GM23338 (cell line): ENCODE results near the gene KRTAP19-7. TPM values are rescaled to one million over a fixed set of nuclear protein-coding genes. Genes with fewer than 3 reads are reported as not detected.

Experiments used
- ATAC-seq: fragments of 200-7000 bp; cut with Tn5 transposase; 3 replicates; pipeline ENCODE4 v1.9.1; 2020
- DNase-seq: peaks from one replicate; pipeline ENCODE4 v3.0.0-alpha.2; 2015; ENCODE audit warnings: low spot score
- H2AFZ ChIP-seq: fragments of 200-600 bp; sonication (generic); 2 replicates; pipeline ENCODE4 v1.8.0; 2016; ENCODE audit warnings: antibody characterized with exemption, mild to moderate bottlenecking, moderate library complexity
- H3F3A ChIP-seq: fragments of 200-600 bp; sonication (generic); replicated peaks from 2 replicates; pipeline ENCODE4 v1.8.0; 2017; ENCODE audit warnings: antibody characterized with exemption, mixed run types, low read depth
- H3K27ac ChIP-seq: fragments of 200-600 bp; sonication (generic); 2 replicates; pipeline ENCODE4 v1.6.1; 2016; ENCODE audit warnings: low read depth
- H3K27me3 ChIP-seq: fragments of 200-600 bp; sonication (generic); 2 replicates; pipeline ENCODE4 v1.8.0; 2016; ENCODE audit warnings: mild to moderate bottlenecking, mixed run types, moderate library complexity; ENCODE audit not compliant: insufficient read depth
- H3K36me3 ChIP-seq: fragments of 200-600 bp; sonication (generic); 2 replicates; pipeline ENCODE4 v1.8.0; 2016; ENCODE audit warnings: mild to moderate bottlenecking; ENCODE audit not compliant: insufficient read depth
- H3K4me1 ChIP-seq: fragments of 200-600 bp; sonication (generic); 2 replicates; pipeline ENCODE4 v1.8.0; 2016; ENCODE audit warnings: mild to moderate bottlenecking, moderate library complexity; ENCODE audit not compliant: insufficient read depth
- H3K4me2 ChIP-seq: fragments of 200-600 bp; sonication (generic); 2 replicates; pipeline ENCODE4 v1.7.1; 2017; ENCODE audit warnings: mixed run types
- H3K4me3 ChIP-seq: fragments of 200-600 bp; sonication (generic); 2 replicates; pipeline ENCODE4 v1.6.1; 2016; ENCODE audit warnings: mixed run types
- H3K79me2 ChIP-seq: fragments of 200-600 bp; sonication (generic); replicated peaks from 2 replicates; pipeline ENCODE4 v1.8.0; 2017; ENCODE audit warnings: mild to moderate bottlenecking; ENCODE audit not compliant: insufficient read depth
- H3K9me2 ChIP-seq: fragments of 200-600 bp; sonication (generic); 2 replicates; pipeline ENCODE4 v1.8.0; 2017; ENCODE audit not compliant: insufficient read depth
- H4K20me1 ChIP-seq: fragments of 200-600 bp; sonication (generic); replicated peaks from 2 replicates; pipeline ENCODE4 v1.8.0; 2017; ENCODE audit warnings: mild to moderate bottlenecking; ENCODE audit not compliant: insufficient read depth
- H3K27ac Mint-ChIP-seq: 2 replicates; pipeline ENCODE4 v1.8.0; 2020; ENCODE audit warnings: inconsistent platforms, mild to moderate bottlenecking, moderate library complexity, mixed read lengths
- H3K27me3 Mint-ChIP-seq: 3 replicates; pipeline ENCODE4 v1.8.0; 2022; ENCODE audit warnings: low read depth, mild to moderate bottlenecking, moderate library complexity, mixed read lengths, inconsistent platforms; ENCODE audit not compliant: insufficient read depth, poor library complexity
- H3K36me3 Mint-ChIP-seq: 3 replicates; pipeline ENCODE4 v1.8.0; 2021; ENCODE audit warnings: low read depth, mild to moderate bottlenecking, inconsistent platforms, moderate library complexity, mixed read lengths
- H3K4me1 Mint-ChIP-seq: 3 replicates; pipeline ENCODE4 v1.8.0; 2020; ENCODE audit warnings: mild to moderate bottlenecking, inconsistent platforms, mixed read lengths
- H3K4me3 Mint-ChIP-seq: 3 replicates; pipeline ENCODE4 v1.8.0; 2021; ENCODE audit warnings: moderate library complexity, mild to moderate bottlenecking, inconsistent platforms, mixed read lengths
- H3K9me3 Mint-ChIP-seq: 3 replicates; pipeline ENCODE4 v1.8.0; 2020; ENCODE audit warnings: moderate library complexity, mild to moderate bottlenecking, inconsistent platforms, mixed read lengths
- CREB1 ChIP-seq: fragments of 250-450 bp; sonication (Bioruptor Pico); IDR thresholded peaks from 2 replicates; pipeline ENCODE4 v1.5.0; 2020; ENCODE audit warnings: low read depth, mild to moderate bottlenecking, moderate library complexity
- EZH2 ChIP-seq: fragments of 200-600 bp; sonication (generic); IDR thresholded peaks from one replicate; pipeline ENCODE4 v1.8.0; 2017; ENCODE audit warnings: antibody characterized with exemption, mild to moderate bottlenecking, low read depth; ENCODE audit not compliant: unreplicated experiment
- EZH2phosphoT487 ChIP-seq: fragments of 200-600 bp; sonication (generic); IDR thresholded peaks from one replicate; pipeline ENCODE4 v1.8.1; 2018; ENCODE audit warnings: antibody characterized with exemption; ENCODE audit not compliant: unreplicated experiment
- JUNB ChIP-seq: IDR thresholded peaks from one replicate; pipeline ENCODE4 v1.6.1; 2016; ENCODE audit warnings: antibody characterized with exemption; ENCODE audit not compliant: unreplicated experiment
- NANOG ChIP-seq: IDR thresholded peaks from 2 replicates; pipeline ENCODE4 v1.6.1; 2016; ENCODE audit warnings: antibody characterized with exemption, borderline replicate concordance
- POLR2AphosphoS5 ChIP-seq: IDR thresholded peaks from 2 replicates; pipeline ENCODE4 v1.6.1; 2016; ENCODE audit warnings: antibody characterized with exemption, low read depth
- STAT1 ChIP-seq: IDR thresholded peaks from one replicate; pipeline ENCODE4 v1.6.1; 2016; ENCODE audit warnings: antibody characterized with exemption; ENCODE audit not compliant: unreplicated experiment
- ZNF114 ChIP-seq: fragments of 250-450 bp; sonication (Bioruptor Pico); IDR thresholded peaks from 2 replicates; pipeline ENCODE4 v1.5.0; 2020; ENCODE audit warnings: mild to moderate bottlenecking, moderate library complexity
- ZNF331 ChIP-seq: fragments of 250-450 bp; sonication (Bioruptor Pico); IDR thresholded peaks from 2 replicates; pipeline ENCODE4 v1.5.0; 2020; ENCODE audit warnings: low read depth, mild to moderate bottlenecking, moderate library complexity
- polyA plus RNA-seq: library from polyadenylated mRNA; unstranded; fragments of >200 nt; fragmentation: Nextera tagmentation; extraction: Ambion mirVana; gene quantifications from 2 replicates; pipeline ENCODE4 v1.2.1, GENCODE V29; 2016
- total RNA-seq: library from RNA; depleted of rRNA; stranded (reverse); fragments of >200 nt; shearing (Covaris generic); gene quantifications from 2 replicates; pipeline ENCODE4 v1.2.3, GENCODE V29; 2014
- TF ChIP-seq, protein P1 (sequence below): fragments of 250-450 bp; sonication (Bioruptor Pico); IDR thresholded peaks from 2 replicates; pipeline ENCODE4 v1.5.0; 2020; ENCODE audit warnings: mild to moderate bottlenecking, moderate library complexity
- TF ChIP-seq, protein P2 (sequence below): IDR thresholded peaks from 2 replicates; pipeline ENCODE4 v1.6.1; 2016; ENCODE audit warnings: antibody characterized with exemption
- TF ChIP-seq, protein P3 (sequence below), 2 experiments: fragments of 200-600 bp in 1 of 2; sonication (generic) in 1 of 2; conservative IDR thresholded peaks; 2 replicates each; pipeline versions ENCODE4 v1.5.1 to v1.6.1; 2016 to 2017; ENCODE audit warnings: antibody characterized with exemption in 2 of 2, low read depth in 2 of 2, mild to moderate bottlenecking in 2 of 2, moderate library complexity in 1 of 2

The KRTAP19-7 gene
- total and polyA plus RNA-seq, 2 experiments from 2014 or later: not detected

DNA sequence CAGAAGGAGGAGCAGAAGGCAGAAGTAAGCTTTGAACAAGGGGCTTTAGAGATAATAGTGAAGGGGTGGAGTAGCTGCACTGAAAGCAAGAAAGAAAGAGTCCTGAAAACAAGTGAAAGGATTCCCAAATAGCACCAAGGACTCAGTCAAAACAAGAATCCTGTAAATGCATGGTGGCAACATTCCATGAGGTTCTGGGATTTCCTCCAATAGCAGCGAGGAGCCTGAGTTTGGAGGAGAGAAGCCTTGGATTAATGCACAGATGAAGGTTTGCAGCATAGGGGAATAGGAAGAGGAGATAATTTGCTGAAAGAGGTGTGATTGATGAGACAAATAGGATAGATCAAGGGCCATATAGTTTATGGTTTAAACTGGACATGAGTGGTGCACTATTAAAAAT, 18.2 kb upstream of the KRTAP19-7 start:
- peak; percentile 15 for DNase-seq
- H3K27me3 ChIP-seq: no peaks in the 10 kb centered on the region
- H3K4me3 ChIP-seq: no peak overlapping the region
- Mint-ChIP-seq H3K9me3 (no peaks in the 10 kb centered on the region), H3K36me3 (no peaks in the 10 kb centered on the region), H3K27me3 (no peaks in the 10 kb centered on the region), H3K27ac (no peak overlapping the region), H3K4me1 (no peaks in the 10 kb centered on the region), H3K4me3 (no peak overlapping the region)
- H3F3A ChIP-seq: no peaks in the 10 kb centered on the region
- TF ChIP-seq STAT1 (no peak), ZNF331 (CRISPR knock-in tag) (no peak)
- peaks cover 5% of the 10 kb centered on the region; the same call in 1 of the 2 replicates for H3K9me2 ChIP-seq
- no peaks in the 10 kb centered on the region for H3K36me3 ChIP-seq
- H3K4me1 ChIP-seq: no peaks in the 10 kb centered on the region
- 0 out of 2 replicates have a peak overlapping the region, but pooled peaks have one; percentile 3 for H2AFZ ChIP-seq
- no peak overlapping the region for H3K4me2 ChIP-seq
- H4K20me1 ChIP-seq: no peaks in the 10 kb centered on the region
- no peaks in the 10 kb centered on the region for H3K79me2 ChIP-seq
- H3K27ac ChIP-seq: no peak overlapping the region
- no peak for ATAC-seq

DNA sequence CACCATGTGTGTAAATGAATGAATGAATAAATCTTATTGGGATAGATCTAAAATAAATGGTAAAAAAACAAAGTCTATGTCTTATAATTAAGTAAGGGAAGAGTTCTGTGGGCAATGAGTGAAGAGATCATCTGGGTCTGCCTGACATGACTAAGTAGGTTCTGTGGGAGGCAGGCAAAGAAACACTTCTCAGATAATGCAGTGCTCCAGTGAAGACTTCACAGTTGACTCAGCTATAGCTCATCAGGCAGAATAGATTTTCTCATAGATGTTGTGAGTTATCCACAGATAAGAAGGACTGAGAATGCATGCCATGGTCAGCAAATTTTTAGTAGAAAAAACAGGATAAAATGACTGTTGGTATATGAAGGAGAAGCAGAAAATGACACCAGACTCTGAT, 16.7 kb upstream of the KRTAP19-7 start:
- ATAC-seq: no peak
- H3K4me1 Mint-ChIP-seq: no peaks in the 10 kb centered on the region
- H3K36me3 Mint-ChIP-seq: no peaks in the 10 kb centered on the region
- TF ChIP-seq JUNB (no peak), EZH2 (no peak), NANOG (no peak), ZNF331 (CRISPR knock-in tag) (no peak), POLR2AphosphoS5 (no peak), ZNF114 (CRISPR knock-in tag) (no peak), STAT1 (no peak), CREB1 (CRISPR knock-in tag) (no peak), EZH2phosphoT487 (no peak)
- TF ChIP-seq, protein P1, sequence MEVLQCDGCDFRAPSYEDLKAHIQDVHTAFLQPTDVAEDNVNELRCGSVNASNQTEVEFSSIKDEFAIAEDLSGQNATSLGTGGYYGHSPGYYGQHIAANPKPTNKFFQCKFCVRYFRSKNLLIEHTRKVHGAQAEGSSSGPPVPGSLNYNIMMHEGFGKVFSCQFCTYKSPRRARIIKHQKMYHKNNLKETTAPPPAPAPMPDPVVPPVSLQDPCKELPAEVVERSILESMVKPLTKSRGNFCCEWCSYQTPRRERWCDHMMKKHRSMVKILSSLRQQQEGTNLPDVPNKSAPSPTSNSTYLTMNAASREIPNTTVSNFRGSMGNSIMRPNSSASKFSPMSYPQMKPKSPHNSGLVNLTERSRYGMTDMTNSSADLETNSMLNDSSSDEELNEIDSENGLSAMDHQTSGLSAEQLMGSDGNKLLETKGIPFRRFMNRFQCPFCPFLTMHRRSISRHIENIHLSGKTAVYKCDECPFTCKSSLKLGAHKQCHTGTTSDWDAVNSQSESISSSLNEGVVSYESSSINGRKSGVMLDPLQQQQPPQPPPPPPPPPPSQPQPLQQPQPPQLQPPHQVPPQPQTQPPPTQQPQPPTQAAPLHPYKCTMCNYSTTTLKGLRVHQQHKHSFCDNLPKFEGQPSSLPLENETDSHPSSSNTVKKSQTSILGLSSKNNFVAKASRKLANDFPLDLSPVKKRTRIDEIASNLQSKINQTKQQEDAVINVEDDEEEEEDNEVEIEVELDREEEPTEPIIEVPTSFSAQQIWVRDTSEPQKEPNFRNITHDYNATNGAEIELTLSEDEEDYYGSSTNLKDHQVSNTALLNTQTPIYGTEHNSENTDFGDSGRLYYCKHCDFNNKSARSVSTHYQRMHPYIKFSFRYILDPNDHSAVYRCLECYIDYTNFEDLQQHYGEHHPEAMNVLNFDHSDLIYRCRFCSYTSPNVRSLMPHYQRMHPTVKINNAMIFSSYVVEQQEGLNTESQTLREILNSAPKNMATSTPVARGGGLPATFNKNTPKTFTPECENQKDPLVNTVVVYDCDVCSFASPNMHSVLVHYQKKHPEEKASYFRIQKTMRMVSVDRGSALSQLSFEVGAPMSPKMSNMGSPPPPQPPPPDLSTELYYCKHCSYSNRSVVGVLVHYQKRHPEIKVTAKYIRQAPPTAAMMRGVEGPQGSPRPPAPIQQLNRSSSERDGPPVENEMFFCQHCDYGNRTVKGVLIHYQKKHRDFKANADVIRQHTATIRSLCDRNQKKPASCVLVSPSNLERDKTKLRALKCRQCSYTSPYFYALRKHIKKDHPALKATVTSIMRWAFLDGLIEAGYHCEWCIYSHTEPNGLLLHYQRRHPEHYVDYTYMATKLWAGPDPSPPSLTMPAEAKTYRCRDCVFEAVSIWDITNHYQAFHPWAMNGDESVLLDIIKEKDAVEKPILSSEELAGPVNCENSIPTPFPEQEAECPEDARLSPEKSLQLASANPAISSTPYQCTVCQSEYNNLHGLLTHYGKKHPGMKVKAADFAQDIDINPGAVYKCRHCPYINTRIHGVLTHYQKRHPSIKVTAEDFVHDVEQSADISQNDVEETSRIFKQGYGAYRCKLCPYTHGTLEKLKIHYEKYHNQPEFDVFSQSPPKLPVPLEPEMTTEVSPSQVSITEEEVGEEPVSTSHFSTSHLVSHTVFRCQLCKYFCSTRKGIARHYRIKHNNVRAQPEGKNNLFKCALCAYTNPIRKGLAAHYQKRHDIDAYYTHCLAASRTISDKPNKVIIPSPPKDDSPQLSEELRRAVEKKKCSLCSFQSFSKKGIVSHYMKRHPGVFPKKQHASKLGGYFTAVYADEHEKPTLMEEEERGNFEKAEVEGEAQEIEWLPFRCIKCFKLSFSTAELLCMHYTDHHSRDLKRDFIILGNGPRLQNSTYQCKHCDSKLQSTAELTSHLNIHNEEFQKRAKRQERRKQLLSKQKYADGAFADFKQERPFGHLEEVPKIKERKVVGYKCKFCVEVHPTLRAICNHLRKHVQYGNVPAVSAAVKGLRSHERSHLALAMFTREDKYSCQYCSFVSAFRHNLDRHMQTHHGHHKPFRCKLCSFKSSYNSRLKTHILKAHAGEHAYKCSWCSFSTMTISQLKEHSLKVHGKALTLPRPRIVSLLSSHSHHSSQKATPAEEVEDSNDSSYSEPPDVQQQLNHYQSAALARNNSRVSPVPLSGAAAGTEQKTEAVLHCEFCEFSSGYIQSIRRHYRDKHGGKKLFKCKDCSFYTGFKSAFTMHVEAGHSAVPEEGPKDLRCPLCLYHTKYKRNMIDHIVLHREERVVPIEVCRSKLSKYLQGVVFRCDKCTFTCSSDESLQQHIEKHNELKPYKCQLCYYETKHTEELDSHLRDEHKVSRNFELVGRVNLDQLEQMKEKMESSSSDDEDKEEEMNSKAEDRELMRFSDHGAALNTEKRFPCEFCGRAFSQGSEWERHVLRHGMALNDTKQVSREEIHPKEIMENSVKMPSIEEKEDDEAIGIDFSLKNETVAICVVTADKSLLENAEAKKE (CRISPR knock-in tag): no peak
- TF ChIP-seq, protein P2, sequence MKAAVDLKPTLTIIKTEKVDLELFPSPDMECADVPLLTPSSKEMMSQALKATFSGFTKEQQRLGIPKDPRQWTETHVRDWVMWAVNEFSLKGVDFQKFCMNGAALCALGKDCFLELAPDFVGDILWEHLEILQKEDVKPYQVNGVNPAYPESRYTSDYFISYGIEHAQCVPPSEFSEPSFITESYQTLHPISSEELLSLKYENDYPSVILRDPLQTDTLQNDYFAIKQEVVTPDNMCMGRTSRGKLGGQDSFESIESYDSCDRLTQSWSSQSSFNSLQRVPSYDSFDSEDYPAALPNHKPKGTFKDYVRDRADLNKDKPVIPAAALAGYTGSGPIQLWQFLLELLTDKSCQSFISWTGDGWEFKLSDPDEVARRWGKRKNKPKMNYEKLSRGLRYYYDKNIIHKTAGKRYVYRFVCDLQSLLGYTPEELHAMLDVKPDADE: no peak
- TF ChIP-seq, protein P3, sequence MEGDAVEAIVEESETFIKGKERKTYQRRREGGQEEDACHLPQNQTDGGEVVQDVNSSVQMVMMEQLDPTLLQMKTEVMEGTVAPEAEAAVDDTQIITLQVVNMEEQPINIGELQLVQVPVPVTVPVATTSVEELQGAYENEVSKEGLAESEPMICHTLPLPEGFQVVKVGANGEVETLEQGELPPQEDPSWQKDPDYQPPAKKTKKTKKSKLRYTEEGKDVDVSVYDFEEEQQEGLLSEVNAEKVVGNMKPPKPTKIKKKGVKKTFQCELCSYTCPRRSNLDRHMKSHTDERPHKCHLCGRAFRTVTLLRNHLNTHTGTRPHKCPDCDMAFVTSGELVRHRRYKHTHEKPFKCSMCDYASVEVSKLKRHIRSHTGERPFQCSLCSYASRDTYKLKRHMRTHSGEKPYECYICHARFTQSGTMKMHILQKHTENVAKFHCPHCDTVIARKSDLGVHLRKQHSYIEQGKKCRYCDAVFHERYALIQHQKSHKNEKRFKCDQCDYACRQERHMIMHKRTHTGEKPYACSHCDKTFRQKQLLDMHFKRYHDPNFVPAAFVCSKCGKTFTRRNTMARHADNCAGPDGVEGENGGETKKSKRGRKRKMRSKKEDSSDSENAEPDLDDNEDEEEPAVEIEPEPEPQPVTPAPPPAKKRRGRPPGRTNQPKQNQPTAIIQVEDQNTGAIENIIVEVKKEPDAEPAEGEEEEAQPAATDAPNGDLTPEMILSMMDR (conservative IDR thresholded peaks at IDR 0.05; ENCODE audit: low read depth in 2 of 2): no peak

More for the DNA sequence above, 16.7 kb upstream of the KRTAP19-7 start:
- H3K4me1 ChIP-seq: no peaks in the 10 kb centered on the region
- no peaks in the 10 kb centered on the region for H4K20me1 ChIP-seq
- peaks cover 5% of the 10 kb centered on the region; the same call in 1 of the 2 replicates for H3K9me2 ChIP-seq
- no peaks in the 10 kb centered on the region for H3K27me3 Mint-ChIP-seq
- H3K27ac Mint-ChIP-seq: no peak overlapping the region
- no peaks in the 10 kb centered on the region for H3F3A ChIP-seq
- H3K4me2 ChIP-seq: no peak overlapping the region
- no peak for DNase-seq
- no peaks in the 10 kb centered on the region for H3K27me3 ChIP-seq
- no peaks in the 10 kb centered on the region for H3K36me3 ChIP-seq
- no peak overlapping the region for H2AFZ ChIP-seq
- H3K4me3 Mint-ChIP-seq: no peak overlapping the region
- H3K4me3 ChIP-seq: no peak overlapping the region
- no peaks in the 10 kb centered on the region for H3K79me2 ChIP-seq
- no peaks in the 10 kb centered on the region for H3K9me3 Mint-ChIP-seq
- no peak overlapping the region for H3K27ac ChIP-seq
